ENCODE measurements around the gene ATM.
"Not testable (repeated sequence)": the region's sequence is repeated elsewhere in the genome, so short reads cannot be mapped to it uniquely, and the experiment has no call there.

Gene ATM

DNA sequence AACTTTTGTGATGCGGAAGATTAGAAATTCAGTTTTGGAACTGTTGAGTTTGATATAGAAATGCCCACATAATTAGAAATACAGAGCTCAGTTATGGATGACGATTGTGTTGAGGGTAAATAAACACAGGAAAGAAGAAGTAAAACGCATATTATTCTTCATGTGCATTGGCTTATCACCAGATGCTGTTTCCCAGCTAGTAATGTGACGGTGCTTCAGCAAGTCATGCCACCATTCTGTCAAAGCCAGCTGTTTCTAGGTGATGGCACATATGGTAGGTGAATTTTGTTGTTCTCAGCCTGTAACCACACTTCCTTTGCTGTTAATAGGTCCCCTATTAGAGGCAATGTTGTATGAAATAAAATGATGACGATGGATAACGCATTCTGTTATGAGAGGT, 175.6 kb downstream of the ATM start:
- no peak for DNase-seq (ENCODE audit: low read depth)
- TF ChIP-seq, protein P1, sequence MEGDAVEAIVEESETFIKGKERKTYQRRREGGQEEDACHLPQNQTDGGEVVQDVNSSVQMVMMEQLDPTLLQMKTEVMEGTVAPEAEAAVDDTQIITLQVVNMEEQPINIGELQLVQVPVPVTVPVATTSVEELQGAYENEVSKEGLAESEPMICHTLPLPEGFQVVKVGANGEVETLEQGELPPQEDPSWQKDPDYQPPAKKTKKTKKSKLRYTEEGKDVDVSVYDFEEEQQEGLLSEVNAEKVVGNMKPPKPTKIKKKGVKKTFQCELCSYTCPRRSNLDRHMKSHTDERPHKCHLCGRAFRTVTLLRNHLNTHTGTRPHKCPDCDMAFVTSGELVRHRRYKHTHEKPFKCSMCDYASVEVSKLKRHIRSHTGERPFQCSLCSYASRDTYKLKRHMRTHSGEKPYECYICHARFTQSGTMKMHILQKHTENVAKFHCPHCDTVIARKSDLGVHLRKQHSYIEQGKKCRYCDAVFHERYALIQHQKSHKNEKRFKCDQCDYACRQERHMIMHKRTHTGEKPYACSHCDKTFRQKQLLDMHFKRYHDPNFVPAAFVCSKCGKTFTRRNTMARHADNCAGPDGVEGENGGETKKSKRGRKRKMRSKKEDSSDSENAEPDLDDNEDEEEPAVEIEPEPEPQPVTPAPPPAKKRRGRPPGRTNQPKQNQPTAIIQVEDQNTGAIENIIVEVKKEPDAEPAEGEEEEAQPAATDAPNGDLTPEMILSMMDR (conservative IDR thresholded peaks at IDR 0.05; ENCODE audit: low read length), result no peak
- no peak overlapping the region for H3K4me3 ChIP-seq (ENCODE audit: low read length)

DNA sequence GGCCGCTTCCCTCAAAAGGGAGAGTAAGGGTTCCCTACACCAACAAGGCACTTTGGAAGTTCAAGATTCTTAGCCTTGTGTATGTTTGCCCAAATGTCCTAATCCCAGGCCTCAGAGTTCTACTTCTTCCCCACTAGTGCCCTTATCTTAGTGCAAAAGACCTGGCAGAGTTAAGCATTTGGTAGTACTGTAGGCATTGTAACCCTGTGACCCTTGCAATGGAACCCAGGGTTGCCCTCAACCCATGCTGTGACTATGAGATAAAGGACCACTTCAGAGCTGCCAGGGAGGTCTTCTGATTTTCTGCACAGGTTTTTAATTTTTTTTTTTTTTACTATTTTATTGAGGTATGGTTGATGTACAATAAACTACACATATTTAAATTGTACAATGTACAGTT, 179.4 kb downstream of the ATM start:
- TF ChIP-seq, protein P1 (conservative IDR thresholded peaks at IDR 0.05; ENCODE audit: low read length), result no peak
- H3K4me3 ChIP-seq (ENCODE audit: low read length), result no peak overlapping the region
- no peak for DNase-seq (ENCODE audit: low read depth)

DNA sequence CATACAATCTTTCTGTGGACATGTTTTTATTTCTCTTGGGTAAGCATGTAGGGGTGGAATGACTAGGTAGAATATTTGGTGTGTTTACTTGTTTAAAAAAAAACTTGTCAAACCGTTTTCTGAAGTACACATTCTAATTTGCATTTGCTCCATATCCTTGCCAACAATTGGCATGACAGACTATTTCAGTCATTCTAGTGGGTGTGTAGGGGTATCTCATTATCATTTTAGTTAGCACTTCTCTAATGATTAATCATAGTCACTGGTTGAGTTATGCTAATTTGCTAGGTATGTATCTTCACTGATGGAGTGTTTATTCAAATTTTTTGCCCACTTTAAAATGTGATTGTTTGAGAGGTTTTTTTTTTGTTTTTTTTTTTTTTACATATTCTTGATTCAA, 180.2 kb downstream of the ATM start:
- H3K4me3 ChIP-seq (ENCODE audit: low read length), result no peak overlapping the region
- DNase-seq (ENCODE audit: low read depth), result no peak
- TF ChIP-seq, protein P1 (conservative IDR thresholded peaks at IDR 0.05; ENCODE audit: low read length), result no peak

- no peak overlapping the region for H3K4me3 ChIP-seq (ENCODE audit: low read length)
- TF ChIP-seq, protein P1 (conservative IDR thresholded peaks at IDR 0.05; ENCODE audit: low read length), result no peak
- peak; percentile 9 for DNase-seq (ENCODE audit: low read depth)
Measured at GRCh38 chr11:108405706-108406105, 182.8 kb downstream of the ATM start.

GRCh38 chr11:108414958-108415357, 192.1 kb downstream of the ATM start:
- H3K4me3 ChIP-seq (ENCODE audit: low read length), result no peak overlapping the region
- no peak for DNase-seq (ENCODE audit: low read depth)
- TF ChIP-seq, protein P1 (conservative IDR thresholded peaks at IDR 0.05; ENCODE audit: low read length), result no peak

DNA sequence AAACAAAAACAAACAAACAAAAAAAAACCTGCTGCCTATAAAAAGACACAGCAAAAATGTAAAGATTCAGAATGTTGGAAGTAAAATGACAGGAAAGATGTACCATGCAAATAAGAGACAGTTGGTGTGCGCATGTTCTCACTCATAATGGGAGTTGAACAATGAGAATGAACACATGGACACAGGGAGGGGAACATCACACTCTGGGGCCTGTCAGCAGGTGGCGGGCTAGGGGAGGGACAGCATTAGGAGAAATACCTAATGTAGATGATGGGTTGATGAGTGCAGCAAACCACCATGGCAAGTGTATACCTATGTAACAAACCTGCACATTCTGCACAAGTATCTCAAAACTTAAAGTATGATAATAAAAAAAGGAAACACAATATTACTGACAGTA, 194.7 kb downstream of the ATM start:
- not testable (repeated sequence) for DNase-seq (ENCODE audit: low read depth); H3K4me3 ChIP-seq (ENCODE audit: low read length)
- TF ChIP-seq, protein P1 (conservative IDR thresholded peaks at IDR 0.05; ENCODE audit: low read length), result peak; percentile 28
